Activated T-cell treated with anti-CD3 and anti-CD28 coated beads, Interleukin-2, amount 50 U/mL, for 72 hours (primary cell): ENCODE measurements around the gene GLI3. TPM values are rescaled to one million over a fixed set of nuclear protein-coding genes. Genes with fewer than 3 reads are reported as not detected.

Source experiments
- ATAC-seq, 2 donors: fragments of 150-1000 bp; cut with Tn5 transposase; replicated peaks in 1 of 2; 2 replicates each; pipeline ENCODE4 v1.10.0; 2021; ENCODE audit warnings: moderate library complexity in 2 of 2, mild to moderate bottlenecking in 1 of 2
- DNase-seq, 2 donors: peaks; one replicate each; pipeline ENCODE4 v3.0.0; 2021 to 2022; ENCODE audit warnings: mixed read lengths in 1 of 2
- H3K27ac Mint-ChIP-seq: one replicate; pipeline ENCODE4 v1.8.0; 2022; ENCODE audit warnings: mild to moderate bottlenecking, moderate library complexity, mixed read lengths
- H3K27me3 Mint-ChIP-seq: one replicate; pipeline ENCODE4 v1.8.0; 2022; ENCODE audit warnings: low read depth, mixed read lengths
- H3K36me3 Mint-ChIP-seq, 2 donors: one replicate each; pipeline ENCODE4 v1.8.0; 2022; ENCODE audit warnings: mixed read lengths in 2 of 2, mild to moderate bottlenecking in 1 of 2; ENCODE audit not compliant: insufficient read depth in 2 of 2
- H3K4me1 Mint-ChIP-seq: one replicate; pipeline ENCODE4 v1.8.0; 2022; ENCODE audit warnings: low read depth, mixed read lengths
- H3K4me3 Mint-ChIP-seq, 2 donors: one replicate each; pipeline ENCODE4 v1.8.0; 2022; ENCODE audit warnings: mild to moderate bottlenecking in 2 of 2, mixed read lengths in 2 of 2, moderate library complexity in 2 of 2
- H3K9me3 Mint-ChIP-seq, 2 donors: one replicate each; pipeline ENCODE4 v1.8.0; 2022; ENCODE audit warnings: mixed read lengths in 2 of 2
- total RNA-seq, 2 donors: library from RNA; stranded (reverse); gene quantifications; one replicate each; pipeline ENCODE4 v1.2.3, GENCODE V29; 2022

Gene GLI3
- total RNA-seq, 2 donors from 2014 or later, result 0.29 to 0.51 TPM

DNA sequence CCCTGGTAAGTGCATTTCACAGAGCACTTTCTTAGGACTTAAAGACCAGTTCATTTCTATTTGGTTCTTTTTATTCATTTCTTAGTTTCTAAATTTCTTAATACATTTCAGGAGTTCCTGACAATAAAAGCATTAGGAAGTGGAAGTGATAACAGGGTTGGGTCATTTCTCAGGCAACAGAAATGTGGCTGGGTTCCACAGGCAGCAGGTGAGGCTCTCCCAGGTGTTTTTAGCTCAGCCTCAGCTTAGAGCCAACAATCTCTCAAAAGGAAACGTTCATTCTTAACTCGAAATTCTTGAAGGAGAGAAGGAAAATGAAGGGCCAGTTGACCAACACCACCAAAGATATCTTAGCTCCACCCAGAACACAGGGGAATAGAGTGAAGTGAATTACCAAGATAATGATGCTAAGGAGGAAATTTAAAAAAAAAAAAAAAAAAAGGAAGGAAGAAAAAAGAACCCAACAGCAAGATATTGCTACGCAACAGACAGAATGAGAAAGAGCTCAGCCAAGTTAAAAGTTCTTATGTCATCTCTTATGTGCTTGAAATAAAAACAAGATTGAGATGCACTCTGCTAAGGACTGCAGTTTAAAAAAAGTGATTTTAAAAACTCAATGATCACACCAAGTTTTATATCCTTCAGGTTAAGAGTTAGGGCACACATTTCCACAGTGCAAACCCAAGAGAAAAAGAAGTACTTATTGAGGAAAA lies 230.1 kb downstream of the GLI3 start:
- Mint-ChIP-seq H3K9me3 (no peaks in the 10 kb centered on the region), H3K4me3 (no peak overlapping the region), H3K27me3 (no peaks in the 10 kb centered on the region), H3K27ac (no peak overlapping the region), H3K4me1 (no peaks in the 10 kb centered on the region), H3K36me3 (no peaks in the 10 kb centered on the region)
- ATAC-seq, result no peak
- no peak for DNase-seq

- Mint-ChIP-seq H3K36me3 (no peaks in the 10 kb centered on the region), H3K27me3 (peaks cover 5% of the 10 kb centered on the region), H3K27ac (no peak overlapping the region), H3K9me3 (no peaks in the 10 kb centered on the region), H3K4me3 (no peak overlapping the region), H3K4me1 (no peaks in the 10 kb centered on the region)
- ATAC-seq (no peak), DNase-seq (no peak)
Measured at GRCh38 chr7:42002654-42003053, 234.4 kb downstream of the GLI3 start.

DNA sequence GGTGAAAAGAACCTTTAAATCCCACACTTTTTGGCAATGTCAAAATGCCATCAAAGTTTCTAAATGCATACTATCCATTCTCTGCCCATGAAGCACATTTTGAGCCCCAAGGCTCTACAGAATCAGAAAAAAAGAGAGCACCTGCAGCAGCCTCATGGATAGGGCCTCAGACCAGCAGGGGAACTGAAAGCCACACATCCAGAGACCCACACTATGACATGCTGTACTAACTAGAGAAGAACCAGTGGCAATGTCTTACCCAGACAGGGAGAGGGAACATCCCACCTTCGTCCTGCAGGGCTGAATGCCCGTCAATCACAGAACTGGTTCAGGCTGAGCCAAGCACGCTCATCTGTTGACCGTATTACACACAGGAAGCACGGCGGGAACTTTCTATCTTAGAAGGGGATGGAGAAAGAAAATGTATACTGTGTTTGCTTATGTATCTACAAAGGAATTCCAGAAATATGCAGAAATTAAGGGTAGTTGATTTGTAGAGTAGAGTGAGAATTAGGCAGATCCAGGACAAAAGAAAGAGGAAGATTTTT lies 237.2 kb downstream of the GLI3 start:
- Mint-ChIP-seq H3K36me3 (no peaks in the 10 kb centered on the region), H3K27me3 (peaks cover 5% of the 10 kb centered on the region), H3K9me3 (no peaks in the 10 kb centered on the region), H3K4me1 (no peaks in the 10 kb centered on the region), H3K27ac (no peak overlapping the region), H3K4me3 (no peak overlapping the region)
- DNase-seq, result no peak
- ATAC-seq, result no peak

DNA sequence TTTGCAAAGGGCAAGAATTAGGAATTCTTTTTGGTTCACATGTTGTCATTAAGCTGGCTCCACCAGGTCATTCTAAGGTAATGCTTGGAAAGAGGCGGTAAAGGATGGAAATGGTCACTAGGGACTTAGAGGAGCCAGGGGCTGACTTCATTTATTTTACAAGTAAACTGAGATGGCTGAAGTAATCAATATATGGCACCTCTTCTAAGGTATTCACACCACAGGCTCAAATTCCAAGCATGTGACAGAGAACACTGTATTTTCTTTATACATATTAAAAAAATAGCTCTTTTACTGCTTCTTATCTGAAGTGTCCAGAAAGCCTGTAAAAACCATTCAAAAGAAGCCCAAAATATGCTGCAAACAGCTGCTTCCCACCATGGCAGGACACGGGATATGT lies 239.0 kb downstream of the GLI3 start:
- Mint-ChIP-seq H3K4me1 (no peaks in the 10 kb centered on the region), H3K4me3 (no peak overlapping the region), H3K27me3 (peaks cover 5% of the 10 kb centered on the region), H3K36me3 (no peaks in the 10 kb centered on the region), H3K27ac (no peak overlapping the region), H3K9me3 (no peaks in the 10 kb centered on the region)
- DNase-seq, result no peak
- no peak for ATAC-seq

- DNase-seq (no peak), ATAC-seq (no peak)
- Mint-ChIP-seq H3K36me3 (no peaks in the 10 kb centered on the region), H3K4me1 (no peaks in the 10 kb centered on the region), H3K4me3 (no peak overlapping the region), H3K27ac (no peak overlapping the region), H3K27me3 (peaks cover 5% of the 10 kb centered on the region), H3K9me3 (no peaks in the 10 kb centered on the region)
Measured at GRCh38 chr7:41997151-41997550, 239.9 kb downstream of the GLI3 start.

DNA sequence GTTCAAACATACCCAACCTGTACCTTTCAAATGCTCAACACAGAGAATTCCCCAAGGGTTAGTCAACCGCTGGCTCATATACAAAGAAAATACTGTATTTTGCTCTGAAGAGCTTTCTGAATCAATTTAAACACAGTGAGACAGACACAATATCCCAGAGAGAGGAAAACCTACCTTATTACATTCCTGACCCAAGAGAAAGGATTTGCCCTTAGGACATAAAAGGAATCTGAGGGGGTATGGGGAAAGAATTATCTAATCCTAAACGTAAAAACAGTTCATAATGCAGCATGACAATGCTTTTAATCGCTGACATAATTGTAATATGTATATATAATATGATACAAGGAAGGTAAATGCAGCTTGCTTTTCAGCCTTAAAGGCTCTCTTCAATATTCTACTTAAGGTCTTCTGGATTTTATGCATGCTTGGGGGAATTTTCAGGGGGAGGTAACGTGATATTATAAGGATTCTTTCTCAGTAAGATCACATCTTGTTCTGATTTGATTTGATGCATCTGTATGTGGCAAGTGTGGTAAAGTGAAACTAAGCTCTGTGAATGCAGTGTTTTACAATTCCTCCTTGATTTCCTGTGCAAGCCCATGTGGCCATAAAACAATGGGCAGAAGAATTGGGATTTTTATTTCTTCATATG lies 240.5 kb downstream of the GLI3 start:
- Mint-ChIP-seq H3K4me1 (no peaks in the 10 kb centered on the region), H3K27me3 (peaks cover 5% of the 10 kb centered on the region), H3K27ac (no peak overlapping the region), H3K4me3 (no peak overlapping the region), H3K9me3 (no peaks in the 10 kb centered on the region), H3K36me3 (no peaks in the 10 kb centered on the region)
- ATAC-seq, result no peak
- no peak for DNase-seq

DNA sequence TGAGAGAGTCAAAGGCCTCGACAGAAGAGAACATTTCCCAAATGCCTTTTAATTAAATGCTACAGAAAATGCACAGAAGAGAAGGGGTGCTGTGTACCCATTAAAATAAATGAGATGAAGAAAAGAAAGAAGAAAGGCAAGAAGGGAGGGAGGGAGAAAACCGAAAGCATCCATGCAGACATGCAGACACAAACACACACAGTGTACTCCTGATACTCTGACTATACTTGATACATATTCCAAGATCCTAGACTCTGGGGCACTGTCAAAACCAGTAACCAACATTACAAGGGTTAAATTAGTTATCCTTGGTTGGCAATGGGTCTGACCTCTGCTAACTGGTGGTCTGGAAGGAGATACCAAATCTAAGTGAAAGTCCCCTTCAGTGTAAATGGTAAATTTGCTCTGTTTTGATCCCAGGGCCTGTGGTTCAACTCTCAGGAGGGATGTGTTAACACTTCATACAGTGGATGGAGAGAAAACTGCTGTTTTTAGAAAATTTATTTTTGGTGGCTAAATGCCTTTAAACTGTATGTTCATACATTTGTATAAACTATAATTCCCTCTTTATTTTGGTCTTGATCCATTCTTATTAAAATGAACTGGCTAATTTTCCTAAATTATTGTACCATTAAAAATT lies 241.3 kb downstream of the GLI3 start:
- no peaks in the 10 kb centered on the region for H3K9me3 Mint-ChIP-seq
- H3K4me3 Mint-ChIP-seq, result no peak overlapping the region
- peaks cover 5% of the 10 kb centered on the region for H3K27me3 Mint-ChIP-seq
- H3K27ac Mint-ChIP-seq, result no peak overlapping the region
- H3K36me3 Mint-ChIP-seq, result no peaks in the 10 kb centered on the region
- DNase-seq (no peak), ATAC-seq (no peak)
- H3K4me1 Mint-ChIP-seq, result no peaks in the 10 kb centered on the region

DNA sequence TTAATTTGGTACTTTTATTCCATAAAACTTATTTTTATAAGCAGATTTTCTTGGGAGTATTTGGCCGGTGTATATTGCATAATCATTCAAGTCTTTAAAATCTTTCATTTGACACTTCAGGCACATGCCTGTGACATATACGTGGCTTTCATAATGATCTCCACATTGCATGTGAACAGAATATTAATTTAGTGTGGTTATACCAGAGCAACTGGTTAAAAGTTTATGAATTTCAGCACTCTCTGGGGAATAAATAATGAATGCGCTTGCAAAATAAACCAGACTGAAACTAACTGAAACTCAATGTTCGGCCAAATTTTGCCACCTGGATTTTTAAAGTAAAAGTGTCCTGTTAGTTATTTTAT lies 242.3 kb downstream of the GLI3 start:
- H3K36me3 Mint-ChIP-seq, result no peaks in the 10 kb centered on the region
- no peak overlapping the region for H3K4me3 Mint-ChIP-seq
- no peaks in the 10 kb centered on the region for H3K4me1 Mint-ChIP-seq
- DNase-seq, result no peak
- no peak for ATAC-seq
- peaks cover 5% of the 10 kb centered on the region for H3K27me3 Mint-ChIP-seq
- no peaks in the 10 kb centered on the region for H3K9me3 Mint-ChIP-seq
- no peak overlapping the region for H3K27ac Mint-ChIP-seq

GRCh38 chr7:41994036-41994745 lies 242.8 kb downstream of the GLI3 start:
- DNase-seq (no peak), ATAC-seq (no peak)
- H3K9me3 Mint-ChIP-seq, result no peaks in the 10 kb centered on the region
- H3K27me3 Mint-ChIP-seq, result peaks cover 5% of the 10 kb centered on the region
- no peaks in the 10 kb centered on the region for H3K36me3 Mint-ChIP-seq
- H3K4me1 Mint-ChIP-seq, result no peaks in the 10 kb centered on the region
- no peak overlapping the region for H3K4me3 Mint-ChIP-seq
- no peak overlapping the region for H3K27ac Mint-ChIP-seq

GRCh38 chr7:41992881-41993867 lies 243.8 kb downstream of the GLI3 start:
- ATAC-seq (no peak), DNase-seq (no peak)
- no peak overlapping the region for H3K4me3 Mint-ChIP-seq
- no peaks in the 10 kb centered on the region for H3K4me1 Mint-ChIP-seq
- H3K9me3 Mint-ChIP-seq, result no peaks in the 10 kb centered on the region
- H3K36me3 Mint-ChIP-seq, result no peaks in the 10 kb centered on the region
- no peak overlapping the region for H3K27ac Mint-ChIP-seq
- H3K27me3 Mint-ChIP-seq, result no peaks in the 10 kb centered on the region

DNA sequence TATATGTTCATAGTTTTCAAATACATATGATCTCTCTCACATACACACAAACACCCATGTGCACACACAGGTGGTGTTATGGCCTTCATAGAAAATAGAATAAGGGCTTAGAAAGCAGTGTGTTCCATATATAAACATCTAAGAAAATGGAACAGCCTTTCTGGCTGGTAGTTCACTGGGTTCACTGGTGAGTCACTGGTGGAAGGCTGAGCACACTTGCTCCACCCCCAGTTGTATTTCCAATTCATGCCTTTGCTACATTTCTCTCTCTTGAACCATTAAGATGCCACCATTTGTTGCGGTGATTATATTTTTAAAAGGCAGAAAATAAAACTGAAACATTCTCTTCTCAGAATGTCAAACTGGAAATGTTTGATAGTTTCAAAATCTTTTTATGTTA lies 252.1 kb downstream of the GLI3 start:
- Mint-ChIP-seq H3K27me3 (peaks cover 14% of the 10 kb centered on the region), H3K9me3 (no peaks in the 10 kb centered on the region), H3K4me3 (no peak overlapping the region), H3K27ac (no peak overlapping the region), H3K4me1 (no peaks in the 10 kb centered on the region), H3K36me3 (no peaks in the 10 kb centered on the region)
- DNase-seq (no peak), ATAC-seq (no peak)
